ENCODE measurements around the gene MYO9B. TPM values are rescaled to one million over a fixed set of nuclear protein-coding genes. Genes with fewer than 3 reads are reported as not detected.
"Not testable (repeated sequence)": the region's sequence is repeated elsewhere in the genome, so short reads cannot be mapped to it uniquely, and the experiment has no call there.

MYO9B gene
- total and polyA plus RNA-seq, 2 donors (not counting 1 experiment from before 2014, with no cell fraction given): 32.5 to 52.5 TPM

DNA sequence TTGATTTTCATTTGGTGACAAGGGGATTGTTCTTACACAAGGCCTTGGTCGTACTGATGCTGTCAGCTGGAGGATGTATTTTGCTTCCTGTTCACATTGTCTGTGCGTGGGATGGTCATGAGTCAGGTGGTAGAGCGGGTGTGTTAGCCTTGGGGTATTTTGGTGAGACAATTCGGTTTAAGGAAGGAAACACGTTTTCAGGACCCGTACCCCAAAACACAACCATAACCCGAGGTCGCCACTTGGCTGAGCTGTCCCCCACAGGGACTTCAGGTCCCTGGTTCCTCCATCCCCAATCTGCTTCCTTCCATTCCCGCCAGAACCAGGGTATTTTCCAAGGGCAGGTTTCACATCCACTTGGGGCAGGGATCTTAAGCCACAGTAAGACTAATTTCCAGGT is 15.0 kb downstream of the MYO9B start:
- Histone ChIP-seq H3K4me1 (ENCODE audit: control insufficient read depth, extremely low read depth, insufficient read depth, low read length) (peaks cover 34% of the 10 kb centered on the region), H2AFZ (ENCODE audit: low read length) (no peak overlapping the region), H3K9me3 (ENCODE audit: control insufficient read depth, insufficient read depth, low read depth, low read length) (no peaks in the 10 kb centered on the region), H3K79me2 (ENCODE audit: control insufficient read depth, insufficient read depth, low read length) (peaks cover 86% of the 10 kb centered on the region), H3K36me3 (ENCODE audit: control insufficient read depth, insufficient read depth, low read length) (no peaks in the 10 kb centered on the region), H4K20me1 (ENCODE audit: control insufficient read depth, extremely low read depth, insufficient read depth, low read length) (no peaks in the 10 kb centered on the region), H3K27ac (ENCODE audit: insufficient read depth, low read length) (peak overlapping the region; percentile 71), H3K27me3 (ENCODE audit: control insufficient read depth, insufficient read depth, low read length) (no peaks in the 10 kb centered on the region), H3K9ac (ENCODE audit: insufficient read depth, low read length) (no peak overlapping the region), H3K4me2 (ENCODE audit: extremely low read depth, insufficient read depth, low read length) (no peak overlapping the region), H3K4me3 (replicated peaks in 1 of 4; ENCODE audit: control extremely low read depth in 1 of 4, insufficient read depth in 1 of 4, low read depth in 3 of 4, low read length in 4 of 4) (no peak overlapping the region)
- DNase-seq (ENCODE audit: low read depth in 2 of 2): peak in 1 of 2 donors; percentile 73
- TF ChIP-seq EZH2 (IDR thresholded peaks at IDR 0.05; ENCODE audit: low read length, missing control alignments): no peak
- TF ChIP-seq, protein P1, sequence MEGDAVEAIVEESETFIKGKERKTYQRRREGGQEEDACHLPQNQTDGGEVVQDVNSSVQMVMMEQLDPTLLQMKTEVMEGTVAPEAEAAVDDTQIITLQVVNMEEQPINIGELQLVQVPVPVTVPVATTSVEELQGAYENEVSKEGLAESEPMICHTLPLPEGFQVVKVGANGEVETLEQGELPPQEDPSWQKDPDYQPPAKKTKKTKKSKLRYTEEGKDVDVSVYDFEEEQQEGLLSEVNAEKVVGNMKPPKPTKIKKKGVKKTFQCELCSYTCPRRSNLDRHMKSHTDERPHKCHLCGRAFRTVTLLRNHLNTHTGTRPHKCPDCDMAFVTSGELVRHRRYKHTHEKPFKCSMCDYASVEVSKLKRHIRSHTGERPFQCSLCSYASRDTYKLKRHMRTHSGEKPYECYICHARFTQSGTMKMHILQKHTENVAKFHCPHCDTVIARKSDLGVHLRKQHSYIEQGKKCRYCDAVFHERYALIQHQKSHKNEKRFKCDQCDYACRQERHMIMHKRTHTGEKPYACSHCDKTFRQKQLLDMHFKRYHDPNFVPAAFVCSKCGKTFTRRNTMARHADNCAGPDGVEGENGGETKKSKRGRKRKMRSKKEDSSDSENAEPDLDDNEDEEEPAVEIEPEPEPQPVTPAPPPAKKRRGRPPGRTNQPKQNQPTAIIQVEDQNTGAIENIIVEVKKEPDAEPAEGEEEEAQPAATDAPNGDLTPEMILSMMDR (conservative IDR thresholded peaks at IDR 0.05 in 1 of 2, IDR thresholded peaks at IDR 0.05 in 1 of 2; ENCODE audit: low read depth in 1 of 2, low read length in 2 of 2): no peak

DNA sequence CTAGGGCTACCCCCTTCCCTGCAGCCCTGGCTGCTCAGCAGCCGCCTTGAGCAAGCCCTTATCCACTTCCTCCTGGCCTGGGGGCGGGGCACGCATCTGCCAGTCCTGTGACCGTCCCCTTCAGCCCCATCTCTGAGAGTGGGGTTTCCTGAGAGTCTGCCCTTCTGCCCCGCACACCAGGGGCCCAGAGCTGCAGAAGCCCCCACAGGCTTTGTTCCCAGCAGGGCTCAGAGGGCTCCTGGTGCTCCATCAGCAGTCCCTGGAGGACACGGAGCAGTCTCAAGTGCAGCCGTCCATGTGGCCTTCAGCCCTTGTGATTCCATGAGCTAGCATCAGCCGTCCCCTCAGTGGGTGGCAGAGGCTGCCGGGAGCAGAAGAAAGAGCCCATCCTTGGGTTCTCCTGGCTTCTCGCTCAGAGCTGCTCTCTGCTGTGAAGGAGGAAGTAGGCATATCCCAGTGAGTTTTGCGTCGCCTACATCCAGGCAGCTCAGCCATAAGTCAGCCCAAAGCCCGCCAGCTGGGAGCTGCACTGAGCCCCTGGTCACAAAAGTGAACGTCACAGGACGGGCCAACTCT is 16.3 kb downstream of the MYO9B start:
- H3K9me3 ChIP-seq (ENCODE audit: control insufficient read depth, insufficient read depth, low read depth, low read length): no peaks in the 10 kb centered on the region
- H3K9ac ChIP-seq (ENCODE audit: insufficient read depth, low read length): no peak overlapping the region
- peaks cover 34% of the 10 kb centered on the region for H3K4me1 ChIP-seq (ENCODE audit: control insufficient read depth, extremely low read depth, insufficient read depth, low read length)
- H3K4me3 ChIP-seq (replicated peaks in 1 of 4; ENCODE audit: control extremely low read depth in 1 of 4, insufficient read depth in 1 of 4, low read depth in 3 of 4, low read length in 4 of 4): no peak overlapping the region
- no peak overlapping the region for H2AFZ ChIP-seq (ENCODE audit: low read length)
- no peak overlapping the region for H3K4me2 ChIP-seq (ENCODE audit: extremely low read depth, insufficient read depth, low read length)
- H4K20me1 ChIP-seq (ENCODE audit: control insufficient read depth, extremely low read depth, insufficient read depth, low read length): no peaks in the 10 kb centered on the region
- no peak overlapping the region for H3K27ac ChIP-seq (ENCODE audit: insufficient read depth, low read length)
- no peak for DNase-seq (ENCODE audit: low read depth in 2 of 2)
- TF ChIP-seq, protein P1 (conservative IDR thresholded peaks at IDR 0.05 in 1 of 2, IDR thresholded peaks at IDR 0.05 in 1 of 2; ENCODE audit: low read depth in 1 of 2, low read length in 2 of 2): no peak
- TF ChIP-seq EZH2 (IDR thresholded peaks at IDR 0.05; ENCODE audit: low read length, missing control alignments): no peak
- peaks cover 84% of the 10 kb centered on the region for H3K79me2 ChIP-seq (ENCODE audit: control insufficient read depth, insufficient read depth, low read length)
- no peaks in the 10 kb centered on the region for H3K36me3 ChIP-seq (ENCODE audit: control insufficient read depth, insufficient read depth, low read length)
- no peaks in the 10 kb centered on the region for H3K27me3 ChIP-seq (ENCODE audit: control insufficient read depth, insufficient read depth, low read length)

DNA sequence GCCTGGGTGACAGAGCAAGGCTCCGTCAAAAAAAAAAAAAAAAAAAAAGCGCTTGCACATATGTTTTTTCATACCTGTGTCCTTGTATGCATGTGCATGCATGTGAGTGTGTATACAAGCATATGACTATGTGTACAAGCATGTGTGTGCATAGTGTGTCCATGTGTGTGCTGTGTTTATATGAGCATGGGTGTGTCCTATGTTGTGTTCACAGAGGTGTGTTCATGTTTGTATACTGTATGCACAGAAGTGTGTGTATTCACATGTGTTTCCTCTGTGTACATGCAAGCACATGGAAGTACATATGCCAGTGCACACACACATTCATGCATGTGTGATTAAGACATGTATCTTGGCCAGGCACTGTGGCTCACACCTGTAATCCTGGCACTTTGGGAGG is 17.1 kb downstream of the MYO9B start:
- Histone ChIP-seq H3K27ac (ENCODE audit: insufficient read depth, low read length) (no peak overlapping the region), H4K20me1 (ENCODE audit: control insufficient read depth, extremely low read depth, insufficient read depth, low read length) (no peaks in the 10 kb centered on the region)

DNA sequence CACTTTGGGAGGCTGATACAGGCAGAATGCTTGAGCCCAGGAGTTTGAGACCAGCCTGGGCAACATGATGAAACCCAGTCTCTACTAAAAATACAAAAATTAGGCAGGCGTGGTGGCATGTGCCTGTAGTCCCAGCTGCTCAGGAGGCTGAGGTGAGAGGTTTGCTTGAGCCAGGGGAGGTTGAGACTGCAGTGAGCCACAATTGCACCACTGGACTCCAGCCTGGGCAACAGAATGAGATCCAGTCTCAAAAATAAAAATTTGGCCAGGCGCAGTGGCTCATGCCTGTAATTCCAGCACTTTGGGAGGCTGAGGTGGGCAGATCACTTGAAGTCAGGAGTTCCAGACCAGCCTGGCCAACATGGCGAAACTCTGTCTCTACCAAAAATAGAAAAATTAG is 19.1 kb downstream of the MYO9B start:
- H3K4me3 ChIP-seq (replicated peaks in 1 of 4; ENCODE audit: control extremely low read depth in 1 of 4, insufficient read depth in 1 of 4, low read depth in 3 of 4, low read length in 4 of 4); H3K27me3 ChIP-seq (ENCODE audit: control insufficient read depth, insufficient read depth, low read length); H3K4me2 ChIP-seq (ENCODE audit: extremely low read depth, insufficient read depth, low read length); H3K36me3 ChIP-seq (ENCODE audit: control insufficient read depth, insufficient read depth, low read length); DNase-seq (ENCODE audit: low read depth in 2 of 2); H3K9me3 ChIP-seq (ENCODE audit: control insufficient read depth, insufficient read depth, low read depth, low read length); H4K20me1 ChIP-seq (ENCODE audit: control insufficient read depth, extremely low read depth, insufficient read depth, low read length); H2AFZ ChIP-seq (ENCODE audit: low read length); H3K9ac ChIP-seq (ENCODE audit: insufficient read depth, low read length): not testable (repeated sequence)
- peaks cover 36% of the 10 kb centered on the region for H3K4me1 ChIP-seq (ENCODE audit: control insufficient read depth, extremely low read depth, insufficient read depth, low read length)
- H3K79me2 ChIP-seq (ENCODE audit: control insufficient read depth, insufficient read depth, low read length): peaks cover 89% of the 10 kb centered on the region
- peak overlapping the region; percentile 67 for H3K27ac ChIP-seq (ENCODE audit: insufficient read depth, low read length)

More for the DNA sequence above, 17.1 kb downstream of the MYO9B start:
- Histone ChIP-seq H3K9me3 (ENCODE audit: control insufficient read depth, insufficient read depth, low read depth, low read length) (no peaks in the 10 kb centered on the region), H3K79me2 (ENCODE audit: control insufficient read depth, insufficient read depth, low read length) (peaks cover 84% of the 10 kb centered on the region), H3K36me3 (ENCODE audit: control insufficient read depth, insufficient read depth, low read length) (no peaks in the 10 kb centered on the region), H3K9ac (ENCODE audit: insufficient read depth, low read length) (no peak overlapping the region), H2AFZ (ENCODE audit: low read length) (no peak overlapping the region), H3K27me3 (ENCODE audit: control insufficient read depth, insufficient read depth, low read length) (no peaks in the 10 kb centered on the region), H3K4me1 (ENCODE audit: control insufficient read depth, extremely low read depth, insufficient read depth, low read length) (peaks cover 40% of the 10 kb centered on the region), H3K4me3 (replicated peaks in 1 of 4; ENCODE audit: control extremely low read depth in 1 of 4, insufficient read depth in 1 of 4, low read depth in 3 of 4, low read length in 4 of 4) (no peak overlapping the region), H3K4me2 (ENCODE audit: extremely low read depth, insufficient read depth, low read length) (no peak overlapping the region)
- TF ChIP-seq, protein P1 (conservative IDR thresholded peaks at IDR 0.05 in 1 of 2, IDR thresholded peaks at IDR 0.05 in 1 of 2; ENCODE audit: low read depth in 1 of 2, low read length in 2 of 2): no peak
- TF ChIP-seq EZH2 (IDR thresholded peaks at IDR 0.05; ENCODE audit: low read length, missing control alignments): no peak
- no peak for DNase-seq (ENCODE audit: low read depth in 2 of 2)
